Endothelial cell of umbilical vein (primary cell): Measurements from ENCODE around the gene ATP6V0C. TPM values are rescaled to one million over a fixed set of nuclear protein-coding genes. Genes with fewer than 3 reads are reported as not detected.

Experiments used
- BruUV-seq: library from RNA; stranded (reverse); fragments of 400-500 nt; replicated peaks from 2 replicates; lab custom pipeline; 2021; lab: Mats Ljungman, UMichigan
- CTCF ChIA-PET: fragments of 300-600, 350-600 bp; sonication (Branson Sonifier 250); formaldehyde crosslinking; loops from one replicate; lab custom pipeline; 2021; ENCODE audit warnings: antibody characterized with exemption, inconsistent platforms; lab: Charles Lee
- POLR2A ChIA-PET: fragments of 300-600, 350-600 bp; sonication (Branson Sonifier 250); formaldehyde crosslinking; loops from one replicate; lab custom pipeline; 2021; ENCODE audit warnings: antibody characterized with exemption, inconsistent platforms; lab: Charles Lee
- DNase-seq: peaks from one replicate; pipeline ENCODE4 v3.0.0-alpha.2; 2011; ENCODE audit warnings: low read depth, low spot score
- FAIRE-seq: peaks from 2 replicates; lab custom pipeline; 2011; peaks lifted over from hg19 to GRCh38; lab: Jason Lieb, UNC
- H2AFZ ChIP-seq: 2 replicates; pipeline ENCODE4 v1.6.0; 2012; ENCODE audit warnings: low read depth, low read length, control low read depth, inconsistent platforms
- H3K27ac ChIP-seq: 2 replicates; pipeline ENCODE4 v1.5.1; 2011; ENCODE audit warnings: low read depth, mild to moderate bottlenecking, control low read depth, low read length, moderate library complexity; ENCODE audit not compliant: insufficient read depth
- H3K27me3 ChIP-seq, 2 experiments: 2 replicates each; pipeline versions ENCODE4 v1.6.0 to v1.6.1; 2011; ENCODE audit warnings: low read length in 2 of 2, mixed read lengths in 1 of 2; ENCODE audit not compliant: control insufficient read depth in 2 of 2, insufficient read depth in 2 of 2
- H3K36me3 ChIP-seq, 2 experiments: 2 replicates in 1 of 2; 3 replicates in 1 of 2; pipeline ENCODE4 v1.5.1; 2011; ENCODE audit warnings: low read length in 2 of 2, mild to moderate bottlenecking in 1 of 2, moderate library complexity in 1 of 2; ENCODE audit not compliant: control insufficient read depth in 2 of 2, insufficient read depth in 2 of 2; ENCODE audit errors: extremely low read depth in 1 of 2
- H3K4me1 ChIP-seq: 3 replicates; pipeline ENCODE4 v1.5.1; 2011; ENCODE audit warnings: mild to moderate bottlenecking, low read length; ENCODE audit not compliant: control insufficient read depth, insufficient read depth; ENCODE audit errors: extremely low read depth
- H3K4me2 ChIP-seq: 2 replicates; pipeline ENCODE4 v1.6.1; 2011; ENCODE audit warnings: low read length, control low read depth, mixed read lengths; ENCODE audit not compliant: insufficient read depth
- H3K4me3 ChIP-seq, 3 experiments: fragments of 200-600 bp in 1 of 3; sonication (generic), shearing (Covaris generic) in 1 of 3; replicated peaks in 1 of 3; 2 replicates each; pipeline ENCODE4 v1.5.1; 2011 to 2016; ENCODE audit warnings: control low read depth in 3 of 3, low read length in 3 of 3, mild to moderate bottlenecking in 2 of 3, inconsistent platforms in 1 of 3, low read depth in 1 of 3, moderate library complexity in 1 of 3; ENCODE audit not compliant: insufficient read depth in 1 of 3
- H3K79me2 ChIP-seq: 2 replicates; pipeline ENCODE4 v1.6.0; 2012; ENCODE audit warnings: low read length, inconsistent platforms; ENCODE audit not compliant: control insufficient read depth, insufficient read depth
- H3K9ac ChIP-seq: replicated peaks from 2 replicates; pipeline ENCODE3; 2011; ENCODE audit warnings: low read length, control low read depth; ENCODE audit not compliant: insufficient read depth; ENCODE audit errors: extremely low read depth
- H3K9me1 ChIP-seq: replicated peaks from 3 replicates; pipeline ENCODE4 v1.6.0; 2011; ENCODE audit warnings: mild to moderate bottlenecking, low read length; ENCODE audit not compliant: control insufficient read depth, insufficient read depth; ENCODE audit errors: extremely low read depth
- H3K9me3 ChIP-seq: replicated peaks from 2 replicates; pipeline ENCODE4 v1.5.1; 2012; ENCODE audit warnings: low read length, inconsistent platforms; ENCODE audit not compliant: control insufficient read depth, insufficient read depth
- H4K20me1 ChIP-seq: replicated peaks from 2 replicates; pipeline ENCODE3; 2011; ENCODE audit warnings: mild to moderate bottlenecking, low read length; ENCODE audit not compliant: control insufficient read depth, insufficient read depth; ENCODE audit errors: extremely low read depth
- CTCF ChIP-seq, 2 donors: IDR thresholded peaks; 1 replicate in 1 of 2; 2 replicates in 1 of 2; pipeline ENCODE4 v1.5.1; 2011; ENCODE audit warnings: low read length in 2 of 2, mild to moderate bottlenecking in 2 of 2, moderate library complexity in 2 of 2, control low read depth in 1 of 2, inconsistent platforms in 1 of 2, low read depth in 1 of 2; ENCODE audit not compliant: insufficient read depth in 1 of 2; ENCODE audit errors: extremely low read depth in 1 of 2
- EZH2 ChIP-seq: IDR thresholded peaks from 2 replicates; pipeline ENCODE4 v1.6.1; 2012; ENCODE audit warnings: borderline replicate concordance, low read depth, mild to moderate bottlenecking, moderate library complexity, low read length, inconsistent platforms; ENCODE audit not compliant: severe bottlenecking
- FOS ChIP-seq: IDR thresholded peaks from 2 replicates; pipeline ENCODE4 v1.6.1; 2011; ENCODE audit warnings: mild to moderate bottlenecking, low read length, moderate library complexity, borderline replicate concordance; ENCODE audit not compliant: insufficient read depth
- GATA2 ChIP-seq: IDR thresholded peaks from 2 replicates; pipeline ENCODE4 v1.7.0; 2011; ENCODE audit warnings: low read depth, mild to moderate bottlenecking, moderate library complexity, mixed read lengths, low read length; ENCODE audit not compliant: insufficient read length, insufficient read depth
- JUN ChIP-seq: IDR thresholded peaks from 2 replicates; pipeline ENCODE4 v1.6.1; 2011; ENCODE audit warnings: borderline replicate concordance, low read depth; ENCODE audit not compliant: insufficient read length, insufficient read depth
- MAX ChIP-seq: IDR thresholded peaks from 2 replicates; pipeline ENCODE4 v1.6.1; 2011; ENCODE audit not compliant: insufficient read depth, insufficient read length
- MYC ChIP-seq: IDR thresholded peaks from one replicate; pipeline ENCODE4 v1.6.1; 2011; ENCODE audit warnings: mild to moderate bottlenecking, low read depth, low read length
- POLR2A ChIP-seq: IDR thresholded peaks from 2 replicates; pipeline ENCODE4 v1.6.1; 2012; ENCODE audit warnings: low read depth, mild to moderate bottlenecking, control low read depth, low read length
- POLR2AphosphoS5 ChIP-seq: IDR thresholded peaks from 2 replicates; pipeline ENCODE4 v1.6.1; 2012; ENCODE audit warnings: low read depth, mild to moderate bottlenecking, control low read depth, low read length, moderate library complexity; ENCODE audit not compliant: insufficient read depth
- dilution Hi-C: fragments of 300-500 bp; cut with MboI; formaldehyde crosslinking; loops from one replicate; pipeline ENCODE4 v1.15.0; 2019; ENCODE audit warnings: low sequenced_read_pairs; ENCODE audit not compliant: extremely low pct_ligation_motif_present
- intact Hi-C: fragments of 100-400 bp; cut with micrococcal nuclease; formaldehyde crosslinking; loops from one replicate; pipeline ENCODE4 v1.10.0; 2022
- polyA plus RNA-seq, 4 experiments: library from polyadenylated mRNA; depleted of rRNA in 3 of 4; stranded (reverse) in 3 of 4; unstranded in 1 of 4; fragments of >200 nt; gene quantifications; 2 replicates each; pipeline versions ENCODE4 v1.2.1 to v1.2.3, GENCODE V29; 2011 to 2012; ENCODE audit warnings: missing spikeins in 1 of 4
- total RNA-seq: library from RNA; stranded (reverse); gene quantifications from 2 replicates; pipeline ENCODE4 v1.2.3, GENCODE V29; 2021

ATP6V0C gene
- total and polyA plus RNA-seq, 2 donors (not counting 3 experiments of a cell fraction or from before 2014, with no cell fraction given), result 146 to 194 TPM

GRCh38 chr16:2529961-2530628, 16.3 kb downstream of the ATP6V0C start:
- CTCF ChIA-PET, result no interaction called here

More at GRCh38 chr16:2529961-2530628, 16.3 kb downstream of the ATP6V0C start:
- DNase-seq, result no peak
- Histone ChIP-seq H4K20me1 (no peaks in the 10 kb centered on the region), H3K4me2 (no peak overlapping the region), H3K27me3 (no peaks in the 10 kb centered on the region), H3K4me1 (peaks cover 13% of the 10 kb centered on the region), H2AFZ (no peak overlapping the region), H3K36me3 (peaks cover 2 to 30% of the 10 kb centered on the region in 2 experiments), H3K9me1 (no peaks in the 10 kb centered on the region), H3K9me3 (no peaks in the 10 kb centered on the region), H3K79me2 (no peaks in the 10 kb centered on the region), H3K4me3 (no peak overlapping the region), H3K9ac (no peak overlapping the region), H3K27ac (no peak overlapping the region)
- POLR2A ChIA-PET, result no interaction called here
- TF ChIP-seq CTCF (IDR thresholded peaks at IDR 0.05; ENCODE audit: extremely low read depth in 1 of 2, insufficient read depth in 1 of 2, low read depth in 1 of 2, low read length in 2 of 2), result no peak
- no peak for TF ChIP-seq MYC
- TF ChIP-seq EZH2, result no peak
- no peak for TF ChIP-seq GATA2
- no peak for TF ChIP-seq JUN
- TF ChIP-seq POLR2A, result no peak
- TF ChIP-seq FOS, result no peak
- TF ChIP-seq POLR2AphosphoS5, result no peak
- no peak for TF ChIP-seq MAX
- dilution Hi-C loops, result no loop called here
- intact Hi-C loops, result no loop called here
- no peak for FAIRE-seq
- no TSS peak for BruUV-seq
